HG03135 (cell line): Measurements from ENCODE around the gene FOXO3B.
"Not testable (repeated sequence)": the region's sequence is repeated elsewhere in the genome, so short reads cannot be mapped to it uniquely, and the experiment has no call there.

Experiments used
- ATAC-seq: cut with Tn5 transposase; IDR thresholded peaks from one replicate; pipeline ENCODE4 v1.9.1; 2021; ENCODE audit warnings: mild to moderate bottlenecking, moderate library complexity; ENCODE audit not compliant: unreplicated experiment

FOXO3B gene

DNA sequence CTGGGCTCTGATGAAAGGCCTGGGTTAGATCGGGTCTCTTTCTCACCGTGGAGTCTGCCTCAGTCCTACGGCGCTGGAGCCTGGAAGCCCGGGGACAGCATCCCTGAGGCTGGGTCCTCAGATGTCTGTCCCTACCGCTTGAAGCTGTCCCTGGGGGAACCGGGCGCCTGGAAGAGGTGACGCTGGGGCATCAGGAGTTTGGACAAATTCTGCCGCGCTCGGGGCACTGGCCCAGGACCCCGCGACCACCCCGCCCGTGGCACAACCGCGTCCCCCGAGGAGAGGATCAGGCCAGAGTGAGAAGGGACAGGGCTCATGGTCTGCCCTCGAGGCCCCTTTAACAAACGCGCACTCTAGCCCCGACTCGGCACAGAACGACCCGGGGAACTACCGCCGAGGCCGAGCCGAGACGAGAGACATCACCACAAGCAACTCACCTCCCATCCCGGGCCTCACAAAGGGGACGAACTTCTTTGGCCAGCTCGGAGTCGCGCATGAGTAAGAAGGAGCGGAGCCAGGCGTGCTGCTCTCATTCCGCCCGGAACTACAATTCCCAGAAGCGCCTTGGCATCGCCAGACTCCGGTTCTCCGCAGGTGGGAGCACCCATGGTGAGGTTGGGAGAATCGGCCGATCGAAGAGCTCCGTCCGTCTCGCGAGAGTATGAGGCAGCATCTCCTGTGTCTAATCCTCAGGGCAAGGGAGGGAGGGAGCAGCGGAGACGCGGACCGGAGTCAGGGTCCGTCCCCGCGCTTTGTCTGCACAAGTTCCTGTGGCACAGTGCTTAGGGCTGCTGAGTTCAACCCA lies at the start of gene FOXO3B:
Gene FOXO3B (minus strand): TSS at position 548 of the 805 bp plus-strand sequence. CDS start 663 bp downstream, outside the sequence.
- ATAC-seq, result peak; percentile 80

DNA sequence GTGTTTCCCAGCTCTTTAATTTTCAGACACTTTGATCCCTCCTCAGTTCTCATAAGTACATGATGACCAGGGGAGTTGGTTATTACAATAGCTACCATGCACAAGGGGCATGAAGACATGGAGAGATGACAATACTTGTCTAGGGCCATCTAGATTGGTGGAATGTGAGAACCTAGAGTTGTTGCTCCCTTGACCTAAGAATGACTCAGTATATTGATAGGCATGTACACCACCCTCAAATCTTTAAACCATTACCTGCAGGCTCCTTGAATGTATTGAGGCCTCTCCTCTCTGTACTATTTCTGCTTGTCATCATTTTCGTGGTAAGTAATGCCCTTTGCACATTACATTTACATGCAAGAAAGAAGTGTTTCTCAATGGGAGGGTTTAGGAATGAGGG lies 41.4 kb upstream of the FOXO3B start:
- not testable (repeated sequence) for ATAC-seq

DNA sequence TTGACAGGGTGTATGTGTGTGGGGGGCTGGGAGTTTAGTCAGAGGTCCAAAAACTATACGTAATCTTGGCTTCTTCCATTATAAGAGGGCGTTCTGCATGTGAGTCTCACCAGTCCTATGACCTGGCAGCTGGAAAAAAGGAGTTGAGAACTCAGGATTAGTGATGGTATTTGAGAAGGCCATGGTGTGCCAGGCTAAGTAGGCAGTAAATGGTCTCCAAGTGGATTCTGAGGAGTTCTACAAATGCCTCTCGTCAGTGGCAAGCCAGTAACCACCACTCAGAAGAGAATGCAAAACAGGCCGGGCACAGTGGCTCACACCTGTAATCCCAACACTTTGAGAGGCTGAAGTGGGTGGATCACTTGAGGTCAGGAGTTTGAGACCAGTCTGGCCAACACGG lies 40.5 kb upstream of the FOXO3B start:
- ATAC-seq, result not testable (repeated sequence)

DNA sequence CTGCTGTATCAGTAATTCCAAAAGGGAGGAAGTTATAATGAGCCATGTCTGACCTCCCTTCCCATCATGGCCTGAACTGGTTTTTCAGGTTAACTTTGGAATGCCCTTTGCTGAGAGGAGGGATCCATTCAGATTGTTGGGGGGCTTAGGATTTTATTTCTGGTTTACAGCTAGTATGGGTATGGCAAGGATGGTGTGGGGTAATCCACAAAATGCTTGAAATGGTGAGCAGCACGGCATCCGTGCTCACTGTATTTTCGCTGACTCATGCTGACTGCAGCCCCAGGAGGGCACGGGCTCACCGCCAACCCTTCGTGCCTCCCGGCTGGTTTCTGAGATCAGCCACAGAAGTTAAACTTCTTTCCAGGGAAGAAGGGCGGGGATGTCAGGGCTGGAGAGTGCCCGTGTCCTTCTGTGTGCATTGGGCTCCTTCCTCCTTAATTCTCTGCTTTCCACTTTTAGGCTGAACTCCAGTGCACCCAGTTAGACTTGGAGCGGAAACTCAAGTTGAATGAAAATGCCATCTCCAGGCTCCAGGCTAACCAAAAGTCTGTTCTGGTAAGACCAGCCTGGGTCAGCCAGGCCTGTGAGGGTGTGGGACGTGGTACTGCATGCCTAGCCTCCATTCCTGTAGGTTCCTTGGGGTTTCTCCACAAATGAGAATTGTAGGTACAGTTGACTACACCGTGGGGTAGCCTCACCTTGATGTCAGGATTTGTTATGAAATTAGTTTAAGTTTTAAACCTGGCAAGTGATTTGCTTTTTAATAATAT lies 39.8 kb upstream of the FOXO3B start:
- ATAC-seq, result not testable (repeated sequence)

DNA sequence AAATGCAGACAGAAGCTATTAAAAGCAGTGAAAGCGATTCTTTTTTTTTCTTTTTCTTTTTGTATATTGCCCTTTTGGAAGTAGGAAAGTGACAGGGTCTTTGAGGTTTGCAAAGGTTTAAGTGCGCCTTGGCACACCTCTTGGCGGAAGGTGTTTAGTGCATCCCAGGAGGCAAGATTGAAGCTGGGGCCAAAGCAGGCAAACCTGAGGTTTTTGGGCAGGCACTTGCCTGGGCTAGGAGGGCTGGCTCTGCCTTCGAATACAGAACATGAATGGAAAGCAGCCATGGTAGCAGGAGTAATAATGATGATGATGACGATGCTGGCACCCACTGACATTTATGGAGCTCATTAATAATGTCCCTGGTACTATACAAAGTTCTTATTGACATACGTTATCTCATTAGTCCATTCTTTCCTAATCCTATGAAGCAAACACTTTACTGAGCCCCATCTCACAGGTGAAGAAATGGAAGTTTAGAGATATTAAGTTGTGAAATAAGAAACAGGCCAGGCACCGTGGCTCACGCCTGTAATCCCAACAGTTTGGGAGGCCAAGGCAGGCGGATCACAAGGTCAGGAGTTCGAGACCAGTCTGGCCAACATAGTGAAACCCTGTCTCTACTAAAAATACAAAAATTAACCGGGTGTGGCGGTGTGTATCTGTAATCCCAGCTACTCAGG lies 37.5 kb upstream of the FOXO3B start:
- ATAC-seq, result not testable (repeated sequence)

DNA sequence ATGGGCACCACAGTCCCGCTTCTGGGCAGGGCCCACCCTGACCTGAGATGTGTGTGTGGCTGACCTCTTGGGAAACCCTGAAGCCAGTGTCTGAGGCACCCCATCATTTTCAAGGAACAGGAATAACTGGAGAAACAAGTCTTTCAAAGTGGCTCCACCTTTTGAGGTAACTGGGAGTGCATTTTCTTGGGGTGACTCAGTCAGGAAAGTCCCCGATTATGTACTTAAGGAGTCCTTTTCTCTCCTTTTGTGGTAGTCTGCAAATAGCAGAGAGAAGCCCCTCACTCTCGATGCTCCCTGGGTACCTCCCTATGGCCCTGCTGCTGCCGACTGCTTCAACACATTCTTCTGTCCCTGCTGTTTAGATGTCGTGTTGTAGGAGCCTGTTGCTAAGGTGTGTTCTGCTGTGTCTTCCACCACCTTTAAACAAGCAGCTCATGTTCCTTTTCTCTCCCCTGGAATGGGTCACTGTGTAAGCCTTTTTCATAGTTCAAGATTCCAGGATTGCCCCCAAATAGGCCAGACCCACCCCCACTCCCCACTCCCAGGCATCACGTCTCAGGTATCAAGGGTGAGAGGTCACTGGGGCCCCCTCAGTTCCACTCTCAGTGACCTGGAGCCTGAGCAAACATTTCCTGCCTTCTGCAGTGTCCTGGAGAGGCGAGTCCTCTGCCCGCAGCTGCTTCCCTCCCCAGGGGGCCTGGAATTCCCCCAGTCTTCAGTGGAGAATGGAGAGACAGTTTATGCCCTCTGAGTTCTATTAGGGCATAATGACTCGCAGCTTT lies 36.7 kb upstream of the FOXO3B start:
- not testable (repeated sequence) for ATAC-seq

DNA sequence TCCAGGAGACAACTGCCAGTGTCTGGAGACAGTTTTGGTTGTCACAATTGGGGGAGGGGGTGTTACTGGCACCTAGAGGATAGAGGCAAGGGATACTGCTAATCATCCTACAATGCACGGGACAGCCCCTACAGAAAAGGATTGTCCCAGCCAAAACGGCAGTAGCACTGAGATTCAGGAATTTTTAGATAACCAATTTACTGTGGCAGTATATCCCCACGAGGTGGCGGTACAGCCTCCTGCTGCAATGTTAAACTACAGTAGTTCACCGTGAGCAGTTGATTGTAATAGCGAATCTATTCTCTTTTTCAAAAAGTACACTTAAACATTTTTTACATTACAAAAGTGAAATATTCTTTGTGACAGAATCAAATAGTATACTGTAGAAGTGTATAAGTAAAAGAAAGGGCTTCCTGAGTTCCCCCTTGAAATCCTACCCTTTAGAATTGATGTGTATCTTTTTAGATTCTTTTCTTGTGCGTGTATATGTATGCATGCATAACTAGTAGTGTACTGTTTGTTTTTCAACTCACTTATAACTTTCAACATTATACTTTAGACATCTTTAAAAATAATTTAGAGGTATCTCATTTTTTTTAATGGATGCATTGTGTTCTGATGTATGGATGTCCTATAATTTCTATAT lies 30.4 kb upstream of the FOXO3B start:
- ATAC-seq, result not testable (repeated sequence)

DNA sequence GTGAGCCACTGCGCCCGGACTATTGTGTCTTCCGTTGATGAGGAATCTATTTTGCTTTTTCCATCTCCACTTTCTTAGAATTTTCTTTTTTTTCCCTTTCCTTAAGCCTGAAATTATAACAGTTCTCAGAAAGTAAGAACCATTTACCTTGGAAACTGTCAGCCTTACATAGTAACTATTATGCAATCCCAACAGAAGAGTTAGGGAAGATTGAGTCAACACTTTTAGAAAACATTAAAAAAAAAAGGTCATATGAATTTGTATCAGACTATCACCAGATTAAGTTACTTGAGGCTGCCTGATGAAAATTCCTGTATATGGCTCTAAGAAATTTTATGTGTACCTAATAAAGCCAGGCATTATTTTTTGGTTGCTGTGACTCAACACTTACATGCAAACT lies 26.1 kb upstream of the FOXO3B start:
- ATAC-seq, result not testable (repeated sequence)

DNA sequence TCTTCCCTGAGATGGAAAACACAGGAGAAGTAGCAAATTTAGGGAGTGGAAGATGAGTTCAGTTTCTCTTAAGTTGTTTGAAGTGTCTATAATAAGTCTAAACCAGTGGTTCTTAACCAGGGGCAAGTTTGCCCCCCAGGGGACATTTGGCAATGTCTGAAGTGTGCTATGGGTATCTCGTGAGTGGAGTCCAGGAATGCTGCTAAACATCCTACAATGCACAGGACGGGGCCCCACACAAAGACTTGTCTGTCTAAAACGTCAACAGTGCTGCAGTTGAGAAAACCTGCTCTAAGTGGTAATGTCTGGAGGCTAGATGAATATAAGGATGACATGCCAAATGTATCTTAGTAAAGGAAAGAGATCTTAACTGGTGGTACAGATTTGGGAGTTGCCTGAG lies 23.8 kb upstream of the FOXO3B start:
- ATAC-seq, result not testable (repeated sequence)

DNA sequence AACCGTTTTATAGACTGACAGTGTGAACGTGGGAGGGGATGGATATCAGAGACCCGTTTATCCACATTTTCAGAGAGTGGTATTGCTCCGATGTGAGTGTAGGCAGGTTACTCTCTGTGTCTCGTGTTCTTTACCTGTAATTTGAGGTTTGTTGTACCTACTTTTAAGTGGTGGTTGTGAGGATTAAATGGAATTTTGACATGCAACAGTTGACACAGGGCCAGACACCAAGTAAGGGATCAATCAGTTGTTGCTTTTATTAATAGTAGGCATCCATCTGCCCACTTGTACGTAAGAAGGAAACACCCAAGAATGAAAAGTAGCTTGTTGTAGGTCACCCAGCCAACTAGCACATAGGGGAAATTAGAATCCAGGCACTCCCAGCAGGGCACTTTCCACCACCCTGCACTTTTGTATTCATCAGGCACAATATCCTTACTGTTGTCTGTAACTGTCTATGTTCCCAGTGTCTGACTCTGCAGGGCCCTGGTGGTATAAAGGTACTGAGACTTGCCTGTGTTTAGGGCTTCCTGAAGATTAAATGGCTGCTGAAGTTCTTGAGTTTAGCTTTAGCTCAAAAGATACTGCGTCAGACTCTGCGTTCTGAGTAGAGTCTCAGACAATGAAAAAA lies 16.5 kb upstream of the FOXO3B start:
- ATAC-seq, result not testable (repeated sequence)

DNA sequence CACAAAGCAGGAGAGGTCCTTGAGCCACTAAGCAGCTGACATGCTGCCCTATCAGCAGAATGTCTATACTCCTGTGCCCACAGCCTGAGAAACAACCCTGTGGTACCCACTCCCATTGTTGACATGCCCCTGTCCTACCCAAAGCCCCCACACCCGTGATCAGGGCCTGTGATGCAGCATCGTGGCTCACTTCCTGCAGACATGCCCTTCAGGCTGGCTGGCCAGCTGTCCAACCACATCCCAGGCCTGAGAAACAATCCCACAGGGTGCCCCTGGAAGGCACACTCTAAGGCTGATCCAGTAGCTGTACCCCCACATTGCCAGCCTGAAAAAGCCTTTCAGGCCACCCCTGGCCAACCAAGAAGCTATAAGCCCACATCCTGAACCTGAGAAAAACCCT lies 13.0 kb upstream of the FOXO3B start:
- not testable (repeated sequence) for ATAC-seq

DNA sequence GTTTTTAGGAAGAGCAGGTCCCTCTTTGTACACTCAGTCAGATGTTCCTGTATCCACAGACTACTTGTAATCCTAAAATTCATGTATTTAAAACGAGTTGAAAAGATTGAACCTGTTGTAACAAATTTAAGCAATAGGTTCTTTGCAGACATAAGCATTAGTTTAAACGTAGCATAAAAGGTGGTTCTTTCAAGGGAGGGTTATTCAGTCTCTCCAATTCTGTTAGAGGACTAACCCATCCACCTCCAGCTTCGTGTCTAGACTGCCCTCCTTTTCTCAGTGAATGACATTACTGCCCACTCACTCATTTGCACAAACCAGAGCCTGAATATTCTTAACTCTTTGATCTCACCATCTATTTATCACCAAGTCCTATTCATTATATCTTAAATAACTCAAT lies 554 bp upstream of the FOXO3B start:
- not testable (repeated sequence) for ATAC-seq

DNA sequence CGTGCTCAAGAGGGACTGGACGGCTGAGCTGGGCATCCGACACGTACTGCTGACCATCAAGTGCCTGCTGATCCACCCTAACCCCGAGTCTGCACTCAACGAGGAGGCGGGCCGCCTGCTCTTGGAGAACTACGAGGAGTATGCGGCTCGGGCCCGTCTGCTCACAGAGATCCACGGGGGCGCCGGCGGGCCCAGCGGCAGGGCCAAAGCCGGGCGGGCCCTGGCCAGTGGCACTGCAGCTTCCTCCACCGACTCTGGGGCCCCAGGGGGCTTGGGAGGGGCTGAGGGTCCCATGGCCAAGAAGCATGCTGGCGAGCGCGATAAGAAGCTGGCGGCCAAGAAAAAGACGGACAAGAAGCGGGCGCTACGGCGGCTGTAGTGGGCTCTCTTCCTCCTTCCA lies 4.7 kb downstream of the FOXO3B start:
- ATAC-seq, result not testable (repeated sequence)

DNA sequence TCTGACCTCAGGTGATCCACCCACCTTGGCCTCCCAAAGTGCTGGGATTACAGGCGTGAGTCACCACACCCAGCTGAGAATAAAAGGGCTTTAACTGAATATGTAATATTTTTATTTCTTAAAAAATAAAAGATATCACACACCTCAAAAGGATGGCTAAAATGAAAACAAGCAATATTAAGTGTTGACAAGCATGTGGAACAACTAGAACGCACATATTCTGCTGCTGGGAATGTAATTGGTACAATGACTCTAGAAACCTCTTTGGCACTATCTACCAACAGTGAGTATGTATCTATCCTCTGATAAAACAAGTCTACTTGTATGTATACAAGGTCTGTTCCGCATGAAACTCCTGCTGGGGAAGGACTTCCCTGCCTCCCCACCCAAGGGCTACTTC lies 5.2 kb downstream of the FOXO3B start:
- not testable (repeated sequence) for ATAC-seq

DNA sequence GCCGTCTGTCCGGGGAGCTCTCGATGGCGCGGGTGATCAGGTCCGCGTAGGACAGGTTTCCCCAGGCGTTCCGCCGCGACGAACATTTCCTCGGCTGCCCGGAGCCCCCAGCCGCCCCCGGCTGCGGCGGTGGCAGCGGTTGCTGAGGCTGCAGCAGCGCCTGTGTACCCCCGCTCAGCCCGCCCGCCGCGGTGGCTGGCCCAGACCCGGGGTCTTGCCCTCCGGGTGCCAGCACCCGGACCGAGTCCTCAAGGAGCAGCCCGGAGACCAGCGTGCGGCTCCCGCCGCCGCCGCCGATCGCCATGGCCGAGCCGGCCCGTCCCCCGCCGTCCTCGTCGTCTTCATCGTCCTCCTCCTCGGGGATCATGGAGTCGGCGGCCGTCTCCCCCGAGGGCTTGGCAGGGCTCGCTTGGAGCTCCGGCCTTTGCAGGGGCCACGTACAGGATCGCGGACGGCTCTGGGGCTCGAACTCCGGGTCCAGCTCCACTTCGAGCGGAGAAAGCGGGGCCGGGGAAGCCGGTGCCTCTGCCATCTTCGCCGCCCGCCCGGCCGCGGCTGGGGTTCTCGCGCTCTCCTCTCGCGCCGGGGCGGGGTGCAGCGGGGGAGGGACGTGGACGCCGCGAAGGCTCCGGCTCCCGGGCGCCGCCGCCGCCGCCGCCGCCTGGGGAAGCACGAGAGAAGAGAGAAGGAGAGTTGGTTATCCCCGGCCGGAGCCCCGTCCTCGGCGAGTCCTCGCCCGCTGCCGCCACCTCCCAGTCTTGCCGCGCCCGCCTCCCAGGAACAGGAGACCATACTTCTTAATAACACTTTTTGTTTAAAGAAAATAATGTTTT lies 9.5 kb downstream of the FOXO3B start:
- ATAC-seq, result not testable (repeated sequence)

DNA sequence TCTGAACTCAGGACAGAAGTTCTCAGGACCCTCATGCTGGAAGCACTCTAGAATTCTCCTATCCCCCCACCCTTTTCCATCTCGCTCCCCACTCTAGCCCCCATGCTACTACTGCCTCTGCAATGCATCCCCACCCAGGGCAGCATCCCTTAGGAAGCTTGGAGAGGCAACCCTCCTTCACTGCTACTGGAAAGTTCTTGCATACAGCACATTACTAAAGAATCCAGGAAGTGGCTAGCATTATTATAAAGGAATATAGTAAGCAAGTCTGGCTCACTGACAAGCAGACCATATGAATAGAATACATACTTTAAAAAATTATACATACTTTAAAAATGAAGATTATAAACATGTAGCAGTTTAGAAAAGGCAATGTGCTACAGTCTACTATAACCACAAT lies 13.5 kb downstream of the FOXO3B start:
- ATAC-seq, result not testable (repeated sequence)

DNA sequence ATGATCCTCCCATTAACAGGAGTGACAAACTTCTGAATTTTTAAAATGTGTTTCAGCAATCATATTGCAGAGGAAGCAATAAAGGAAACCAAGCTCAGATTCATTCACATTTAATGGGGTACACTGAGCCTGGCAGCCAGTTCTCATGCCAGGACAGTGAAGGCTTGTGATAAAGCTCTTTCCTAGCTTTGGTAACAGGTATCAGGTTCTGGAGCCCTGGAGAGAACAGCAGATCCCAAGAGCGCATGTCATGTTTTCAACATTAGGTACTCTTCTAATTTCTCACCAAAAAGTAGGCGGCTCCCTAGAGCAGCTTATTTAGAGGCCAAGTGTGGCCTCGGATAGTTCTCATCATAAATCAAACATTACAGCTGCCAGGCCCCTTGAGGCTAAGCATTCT lies 14.6 kb downstream of the FOXO3B start:
- not testable (repeated sequence) for ATAC-seq

DNA sequence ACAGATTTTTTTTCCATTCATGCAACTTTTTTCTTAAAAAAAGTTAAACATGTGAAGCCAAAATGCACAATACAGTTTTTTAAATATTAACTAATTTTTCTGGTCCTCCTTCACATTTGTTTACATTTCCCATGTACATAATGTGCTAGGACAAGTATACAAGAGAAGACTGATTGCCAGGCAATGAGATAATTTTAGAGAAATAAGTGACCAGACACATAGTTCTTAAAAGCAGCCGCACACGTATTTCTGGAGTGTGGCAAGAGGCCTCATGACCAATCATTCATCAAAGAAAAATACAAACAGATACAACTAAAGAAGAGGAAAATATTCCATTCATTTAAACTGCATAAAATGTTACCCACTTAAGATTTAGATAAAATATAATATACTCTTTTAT lies 15.8 kb downstream of the FOXO3B start:
- not testable (repeated sequence) for ATAC-seq
